ENCODE data around the gene TRDMT1. TPM values are rescaled to one million over a fixed set of nuclear protein-coding genes. Genes with fewer than 3 reads are reported as not detected.

The TRDMT1 gene
- total RNA-seq, 4 donors from 2014 or later = 4.9 to 13.7 (median 6.2) TPM

GRCh38 chr10:17210361-17210760 lies 8.9 kb upstream of the TRDMT1 start:
- ATAC-seq (ENCODE audit: low FRiP score) (no peak), DNase-seq (ENCODE audit: low spot score) (no peak)
- no peak for TF ChIP-seq CTCF (IDR thresholded peaks at IDR 0.05)

- ATAC-seq (ENCODE audit: low FRiP score) (no peak), DNase-seq (ENCODE audit: low spot score) (no peak)
- TF ChIP-seq CTCF (IDR thresholded peaks at IDR 0.05) = no peak
Observed at GRCh38 chr10:17209881-17210280, 8.4 kb upstream of the TRDMT1 start.

GRCh38 chr10:17209302-17209701 lies 7.8 kb upstream of the TRDMT1 start:
- TF ChIP-seq CTCF (IDR thresholded peaks at IDR 0.05) = no peak
- ATAC-seq (ENCODE audit: low FRiP score) (no peak), DNase-seq (ENCODE audit: low spot score) (no peak)

- no peak for TF ChIP-seq CTCF (IDR thresholded peaks at IDR 0.05)
Observed at GRCh38 chr10:17208476-17208875, 7.0 kb upstream of the TRDMT1 start.

GRCh38 chr10:17206210-17206709 lies 4.8 kb upstream of the TRDMT1 start:
- no peak for TF ChIP-seq CTCF (IDR thresholded peaks at IDR 0.05)
- DNase-seq (ENCODE audit: low spot score) (no peak), ATAC-seq (ENCODE audit: low FRiP score) (no peak)

More at GRCh38 chr10:17208476-17208875, 7.0 kb upstream of the TRDMT1 start:
- DNase-seq (ENCODE audit: low spot score) = no peak
- ATAC-seq (ENCODE audit: low FRiP score) = no peak

GRCh38 chr10:17203416-17203815 lies 1.9 kb upstream of the TRDMT1 start:
- ATAC-seq (ENCODE audit: low FRiP score) (no peak), DNase-seq (ENCODE audit: low spot score) (no peak)
- no peak for TF ChIP-seq CTCF (IDR thresholded peaks at IDR 0.05)

GRCh38 chr10:17202999-17203398 lies 1.5 kb upstream of the TRDMT1 start:
- ATAC-seq (ENCODE audit: low FRiP score) (no peak), DNase-seq (ENCODE audit: low spot score) (no peak)
- no peak for TF ChIP-seq CTCF (IDR thresholded peaks at IDR 0.05)
